HUES64 (cell line): ENCODE data around the gene HNRNPF.
"Not testable (repeated sequence)": the region's sequence is repeated elsewhere in the genome, so short reads cannot be mapped to it uniquely, and the experiment has no call there.

Experiments
- H3K27ac ChIP-seq: 2 replicates; pipeline ENCODE4 v1.7.0; 2013; ENCODE audit warnings: low read depth, low read length, inconsistent platforms
- H3K27me3 ChIP-seq: 2 replicates; pipeline ENCODE4 v1.6.1; 2013; ENCODE audit warnings: mild to moderate bottlenecking, low read length; ENCODE audit not compliant: insufficient read depth
- H3K36me3 ChIP-seq: 2 replicates; pipeline ENCODE4 v1.6.1; 2013; ENCODE audit warnings: mild to moderate bottlenecking, low read length; ENCODE audit not compliant: insufficient read depth
- H3K4me1 ChIP-seq: 2 replicates; pipeline ENCODE4 v1.6.1; 2013; ENCODE audit warnings: mild to moderate bottlenecking, low read length, moderate library complexity; ENCODE audit not compliant: insufficient read depth
- H3K4me3 ChIP-seq: 2 replicates; pipeline ENCODE4 v1.5.1; 2013; ENCODE audit warnings: mild to moderate bottlenecking, low read length, moderate library complexity
- H3K9ac ChIP-seq: 2 replicates; pipeline ENCODE4 v1.6.1; 2013; ENCODE audit warnings: mild to moderate bottlenecking, low read depth, low read length
- H3K9me3 ChIP-seq: 2 replicates; pipeline ENCODE4 v1.6.1; 2013; ENCODE audit warnings: low read depth, low read length; ENCODE audit not compliant: insufficient read depth
- WGBS: fragments of 150-250, 120-280 bp; methylation state at CpG from one replicate; pipeline ENCODE4 v1.1.7; 2013; ENCODE audit warnings: missing lambda C conversion rate; 5-methylcytosine and 5-hydroxymethylcytosine counted together

The HNRNPF gene

GRCh38 chr10:43440463-43441134, 31.6 kb upstream of the HNRNPF start:
- Histone ChIP-seq H3K36me3 (no peaks in the 10 kb centered on the region), H3K9me3 (peaks cover 5% of the 10 kb centered on the region; the same call in 1 of the 2 replicates), H3K4me3 (no peak overlapping the region), H3K27ac (no peak overlapping the region), H3K9ac (no peak overlapping the region), H3K27me3 (no peaks in the 10 kb centered on the region), H3K4me1 (no peaks in the 10 kb centered on the region)
- 93% methylated on average over 4 of the region's 5 CpGs for WGBS

GRCh38 chr10:43437141-43437870, 28.3 kb upstream of the HNRNPF start:
- H3K9ac ChIP-seq = peak overlapping the region; percentile 94
- no peaks in the 10 kb centered on the region for H3K27me3 ChIP-seq
- H3K4me1 ChIP-seq = no peaks in the 10 kb centered on the region
- H3K9me3 ChIP-seq = no peaks in the 10 kb centered on the region
- no peaks in the 10 kb centered on the region for H3K36me3 ChIP-seq
- H3K27ac ChIP-seq = peak overlapping the region; percentile 97
- H3K4me3 ChIP-seq = peak overlapping the region; percentile 91
- 10% methylated on average over 30 of the region's 30 CpGs for WGBS

DNA sequence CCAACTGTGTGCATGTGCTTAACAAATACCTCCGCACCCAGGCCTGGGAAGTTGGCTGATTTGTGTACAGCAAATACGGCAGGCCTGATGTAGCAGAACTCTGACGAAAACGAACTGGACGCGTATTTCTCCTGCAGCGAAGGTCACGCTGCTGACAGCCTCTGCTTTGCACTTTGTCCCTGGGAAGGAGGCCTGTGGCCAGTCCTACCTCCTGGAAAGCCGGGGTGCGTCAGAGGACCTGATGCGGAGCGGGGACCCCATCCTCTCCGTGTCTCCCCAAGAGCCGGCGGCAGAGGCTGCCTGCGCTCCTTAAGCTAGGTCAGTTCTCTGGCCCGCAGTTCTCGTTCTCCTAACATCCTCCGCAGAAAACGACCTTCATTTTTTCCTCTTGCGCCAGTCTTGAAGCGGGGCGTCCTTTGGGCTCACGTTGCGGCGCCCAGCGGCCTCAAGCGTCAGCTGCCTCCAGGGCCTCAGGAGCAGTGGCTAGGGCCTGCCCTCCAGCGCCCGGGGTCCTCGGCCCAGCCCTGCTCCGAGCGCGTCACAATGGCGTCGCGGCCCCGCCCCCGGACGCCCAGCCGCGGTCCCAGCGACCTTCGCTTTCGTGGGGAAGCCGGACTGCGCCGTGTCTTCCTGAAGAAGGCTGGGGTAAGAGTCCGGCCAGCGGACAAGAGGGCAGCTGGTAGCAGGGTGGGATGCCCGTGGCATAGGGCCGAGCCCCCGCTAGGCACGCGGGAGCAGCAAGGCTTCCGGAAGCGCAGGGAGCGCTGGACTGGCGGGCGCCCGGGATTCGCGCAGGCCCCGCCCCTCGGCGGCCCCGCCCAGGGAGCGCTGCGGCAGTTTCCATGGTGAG, 27.5 kb upstream of the HNRNPF start, which contains the start of gene ZNF487:
Gene ZNF487 (plus strand): TSS at position 821 of the 850 bp plus-strand sequence. CDS start 38,703 bp downstream, outside the sequence.
- H3K9me3 ChIP-seq = no peaks in the 10 kb centered on the region
- 5% methylated on average over 69 of the region's 69 CpGs for WGBS
- H3K36me3 ChIP-seq = no peaks in the 10 kb centered on the region
- no peaks in the 10 kb centered on the region for H3K27me3 ChIP-seq
- H3K9ac ChIP-seq = peak within 1 kb of the TSS; percentile 94
- H3K27ac ChIP-seq = peak within 1 kb of the TSS; percentile 97
- H3K4me1 ChIP-seq = no peaks in the 10 kb centered on the region
- H3K4me3 ChIP-seq = peak within 1 kb of the TSS; percentile 91

DNA sequence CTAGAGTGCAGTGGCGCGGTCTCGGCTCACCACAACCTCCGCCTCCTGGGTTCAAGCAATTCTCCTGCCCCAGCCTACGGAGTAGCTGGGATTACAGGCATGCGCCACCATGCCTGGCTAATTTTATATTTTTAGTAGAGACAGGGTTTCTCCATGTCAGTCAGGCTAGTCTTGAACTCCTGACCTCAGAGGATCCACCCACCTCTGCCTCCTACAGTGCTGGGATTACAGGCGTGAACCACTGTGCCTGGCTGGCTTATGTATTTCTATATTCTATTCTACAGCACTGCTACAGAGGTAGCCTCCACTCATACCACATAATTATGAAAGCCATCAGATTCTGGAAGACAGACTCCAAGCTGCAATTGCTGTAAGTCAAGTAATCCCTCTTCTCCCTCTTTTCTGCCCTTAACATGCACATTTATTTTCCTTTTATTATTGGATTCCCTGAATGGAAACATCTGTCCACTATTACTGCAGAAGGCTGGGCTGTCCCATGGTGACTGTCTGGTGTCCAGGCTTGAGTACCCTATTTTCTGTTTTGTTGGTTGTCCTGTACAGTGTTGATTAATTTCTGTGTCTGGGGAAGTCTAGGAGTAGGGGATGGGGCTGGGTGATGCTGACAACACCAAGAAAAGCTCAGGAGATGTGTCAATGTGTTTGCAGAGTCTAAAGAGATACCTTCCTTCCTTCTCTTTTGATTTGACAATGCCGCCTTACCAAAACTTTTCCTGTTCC, 22.1 kb upstream of the HNRNPF start:
- Histone ChIP-seq H3K9me3 (no peaks in the 10 kb centered on the region), H3K9ac (no peak overlapping the region)
- WGBS = 91% methylated on average over 7 of the region's 8 CpGs

DNA sequence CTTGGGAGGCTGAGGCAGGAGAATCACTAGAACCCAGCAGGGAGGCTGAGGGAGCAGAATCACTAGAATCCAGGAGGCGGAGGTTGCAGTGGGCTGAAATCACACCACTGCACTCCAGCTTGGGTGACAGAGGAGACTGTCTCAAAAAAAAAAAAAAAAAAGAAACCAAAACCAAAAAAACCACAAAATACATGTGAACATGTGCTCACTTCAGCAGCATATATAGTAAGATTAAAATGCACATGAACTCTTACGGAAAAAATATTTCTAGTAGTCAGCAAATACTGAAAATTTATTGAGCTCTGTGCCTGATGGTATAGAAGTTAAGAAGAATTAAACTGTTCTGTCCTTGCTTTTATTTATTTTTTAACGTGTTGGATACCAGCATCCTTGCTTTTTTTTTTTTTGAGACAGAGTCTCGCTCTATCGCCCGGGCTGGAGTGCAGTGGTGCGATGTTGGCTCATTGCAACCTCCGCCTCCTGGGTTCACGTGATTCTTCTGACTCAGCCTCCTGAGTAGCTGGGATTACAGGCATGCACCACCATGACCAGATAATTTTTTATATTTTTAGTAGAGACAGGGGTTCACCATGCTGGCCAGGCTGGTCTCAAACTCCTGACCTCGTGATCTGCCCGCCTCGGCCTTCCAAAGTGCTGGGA, 18.3 kb upstream of the HNRNPF start:
- no peak overlapping the region for H3K4me3 ChIP-seq
- H3K9ac ChIP-seq = no peak overlapping the region
- H3K27ac ChIP-seq = no peak overlapping the region
- no peaks in the 10 kb centered on the region for H3K36me3 ChIP-seq
- H3K4me1 ChIP-seq = no peaks in the 10 kb centered on the region
- no peaks in the 10 kb centered on the region for H3K9me3 ChIP-seq
- WGBS = 97% methylated on average over 12 of the region's 12 CpGs
- H3K27me3 ChIP-seq = no peaks in the 10 kb centered on the region

More for the DNA sequence above, 22.1 kb upstream of the HNRNPF start:
- Histone ChIP-seq H3K36me3 (no peaks in the 10 kb centered on the region), H3K4me1 (no peaks in the 10 kb centered on the region), H3K27me3 (no peaks in the 10 kb centered on the region), H3K4me3 (no peak overlapping the region), H3K27ac (no peak overlapping the region)

DNA sequence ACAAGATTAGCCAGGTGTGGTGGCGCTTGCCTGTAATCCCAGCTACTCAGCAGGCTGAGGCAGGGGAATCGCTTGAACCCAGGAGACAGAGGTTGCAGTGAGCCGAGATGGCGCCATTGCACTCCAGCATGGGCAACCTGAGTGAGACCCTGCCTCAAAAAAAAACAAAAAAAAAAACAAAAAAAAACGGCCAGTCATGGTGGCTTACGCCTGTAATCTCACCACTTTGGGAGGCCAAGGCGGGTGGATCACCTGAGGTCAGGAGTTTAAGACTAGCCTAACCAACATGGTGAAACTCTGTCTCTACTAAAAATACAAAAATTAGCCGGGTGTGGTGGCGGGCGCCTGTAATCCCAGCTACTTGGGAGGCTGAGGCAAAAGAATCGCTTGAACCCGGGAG, 17.5 kb upstream of the HNRNPF start:
- H3K36me3 ChIP-seq, H3K27ac ChIP-seq, H3K4me1 ChIP-seq, H3K27me3 ChIP-seq, H3K9ac ChIP-seq, H3K9me3 ChIP-seq, H3K4me3 ChIP-seq: not testable (repeated sequence)
- WGBS = 97% methylated on average over 12 of the region's 12 CpGs

DNA sequence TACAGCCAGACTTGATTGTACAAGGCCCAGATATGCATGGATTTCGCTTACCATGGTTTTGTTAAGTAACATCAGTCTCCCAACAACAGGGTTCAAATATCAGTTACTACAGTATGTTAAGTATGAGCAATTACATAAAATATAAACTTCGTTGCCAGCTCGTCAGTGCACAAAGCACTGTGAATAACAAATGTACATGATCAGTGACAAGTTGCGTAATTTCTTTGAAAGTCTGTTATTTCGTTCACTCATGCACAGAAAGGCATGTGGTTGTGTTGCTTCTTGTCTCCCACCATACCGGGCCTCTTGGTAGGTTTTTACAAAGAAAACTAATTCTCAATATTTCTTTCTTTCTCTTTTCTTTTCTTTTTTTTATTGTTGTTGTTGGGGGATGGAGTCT, 15.4 kb upstream of the HNRNPF start:
- H3K4me1 ChIP-seq = no peaks in the 10 kb centered on the region
- H3K9ac ChIP-seq = no peak overlapping the region
- peaks cover 13% of the 10 kb centered on the region for H3K27me3 ChIP-seq
- no peak overlapping the region for H3K4me3 ChIP-seq
- no peaks in the 10 kb centered on the region for H3K9me3 ChIP-seq
- H3K27ac ChIP-seq = no peak overlapping the region
- 94% methylated on average over 4 of the region's 6 CpGs for WGBS
- H3K36me3 ChIP-seq = no peaks in the 10 kb centered on the region

DNA sequence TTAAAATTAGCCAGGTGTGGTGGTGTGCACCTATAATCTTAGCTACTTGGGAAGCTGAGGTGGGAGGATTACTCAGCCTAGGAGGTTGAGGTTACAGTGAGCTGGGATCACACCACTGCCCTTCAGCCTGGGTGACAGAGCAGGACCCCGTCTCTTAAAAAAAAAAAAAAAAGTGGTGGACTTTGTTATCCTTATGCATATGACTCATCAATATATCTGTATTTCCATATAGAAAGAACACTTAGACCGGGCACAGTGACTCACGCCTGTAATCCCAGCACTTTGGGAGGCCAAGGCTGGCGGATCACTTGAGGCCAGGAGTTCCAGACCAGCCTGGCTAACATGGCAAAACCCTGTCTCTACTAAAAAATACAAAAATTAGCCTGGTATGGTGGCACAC, 13.0 kb upstream of the HNRNPF start:
- H3K4me3 ChIP-seq, H3K36me3 ChIP-seq, H3K9ac ChIP-seq, H3K9me3 ChIP-seq, H3K27ac ChIP-seq, H3K4me1 ChIP-seq: not testable (repeated sequence)
- 91% methylated on average over 3 of the region's 4 CpGs for WGBS
- H3K27me3 ChIP-seq = peaks cover 13% of the 10 kb centered on the region

- Histone ChIP-seq H3K27me3 (peaks cover 13% of the 10 kb centered on the region), H3K4me1 (no peaks in the 10 kb centered on the region), H3K9me3 (no peaks in the 10 kb centered on the region), H3K27ac (no peak overlapping the region), H3K4me3 (no peak overlapping the region), H3K36me3 (no peaks in the 10 kb centered on the region), H3K9ac (no peak overlapping the region)
- WGBS = 95% methylated on average over 6 of the region's 6 CpGs
Observed at GRCh38 chr10:43421519-43421918, 12.5 kb upstream of the HNRNPF start.

- no peak overlapping the region for H3K27ac ChIP-seq
Observed at GRCh38 chr10:43421201-43421507, 12.2 kb upstream of the HNRNPF start.

More at GRCh38 chr10:43421201-43421507, 12.2 kb upstream of the HNRNPF start:
- Histone ChIP-seq H3K4me1 (no peaks in the 10 kb centered on the region), H3K9me3 (no peaks in the 10 kb centered on the region), H3K36me3 (no peaks in the 10 kb centered on the region), H3K27me3 (peaks cover 13% of the 10 kb centered on the region), H3K4me3 (peak overlapping the region; percentile 53), H3K9ac (peak overlapping the region; percentile 77; the same call in 1 of the 2 replicates)
- 93% methylated on average over 4 of the region's 4 CpGs for WGBS
